ENCODE results near the gene SEMA3C. TPM values are rescaled to one million over a fixed set of nuclear protein-coding genes. Genes with fewer than 3 reads are reported as not detected.

Gene SEMA3C
- total RNA-seq, 2 experiments from 2014 or later: not detected

- H3K4me1 Mint-ChIP-seq (ENCODE audit: low read depth): no peaks in the 10 kb centered on the region
- TF ChIP-seq, protein P1, sequence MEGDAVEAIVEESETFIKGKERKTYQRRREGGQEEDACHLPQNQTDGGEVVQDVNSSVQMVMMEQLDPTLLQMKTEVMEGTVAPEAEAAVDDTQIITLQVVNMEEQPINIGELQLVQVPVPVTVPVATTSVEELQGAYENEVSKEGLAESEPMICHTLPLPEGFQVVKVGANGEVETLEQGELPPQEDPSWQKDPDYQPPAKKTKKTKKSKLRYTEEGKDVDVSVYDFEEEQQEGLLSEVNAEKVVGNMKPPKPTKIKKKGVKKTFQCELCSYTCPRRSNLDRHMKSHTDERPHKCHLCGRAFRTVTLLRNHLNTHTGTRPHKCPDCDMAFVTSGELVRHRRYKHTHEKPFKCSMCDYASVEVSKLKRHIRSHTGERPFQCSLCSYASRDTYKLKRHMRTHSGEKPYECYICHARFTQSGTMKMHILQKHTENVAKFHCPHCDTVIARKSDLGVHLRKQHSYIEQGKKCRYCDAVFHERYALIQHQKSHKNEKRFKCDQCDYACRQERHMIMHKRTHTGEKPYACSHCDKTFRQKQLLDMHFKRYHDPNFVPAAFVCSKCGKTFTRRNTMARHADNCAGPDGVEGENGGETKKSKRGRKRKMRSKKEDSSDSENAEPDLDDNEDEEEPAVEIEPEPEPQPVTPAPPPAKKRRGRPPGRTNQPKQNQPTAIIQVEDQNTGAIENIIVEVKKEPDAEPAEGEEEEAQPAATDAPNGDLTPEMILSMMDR (IDR thresholded peaks at IDR 0.05): no peak
- no peaks in the 10 kb centered on the region for H3K27me3 Mint-ChIP-seq
- ATAC-seq (no peak), DNase-seq (no peak)
- H3K36me3 Mint-ChIP-seq (ENCODE audit: low read depth): no peaks in the 10 kb centered on the region
- ChIA-PET POLR2A (no interaction called here), CTCF (no interaction called here)
- intact Hi-C loops (cut with micrococcal nuclease): no loop called here
- no peaks in the 10 kb centered on the region for H3K9me3 Mint-ChIP-seq
- no peak overlapping the region for H3K4me3 Mint-ChIP-seq
- no peak overlapping the region for H3K27ac Mint-ChIP-seq
These were observed 152.1 kb downstream of the SEMA3C start for GRCh38 chr7:80766724-80767123.

GRCh38 chr7:80764132-80764531 is 154.7 kb downstream of the SEMA3C start:
- Mint-ChIP-seq H3K27ac (no peak overlapping the region), H3K4me1 (ENCODE audit: low read depth) (no peaks in the 10 kb centered on the region), H3K4me3 (no peak overlapping the region), H3K27me3 (no peaks in the 10 kb centered on the region), H3K36me3 (ENCODE audit: low read depth) (no peaks in the 10 kb centered on the region), H3K9me3 (no peaks in the 10 kb centered on the region)
- TF ChIP-seq, protein P1 (IDR thresholded peaks at IDR 0.05): no peak
- POLR2A ChIA-PET: no interaction called here
- intact Hi-C loops (cut with micrococcal nuclease): no loop called here
- ATAC-seq (no peak), DNase-seq (no peak)
- CTCF ChIA-PET: no interaction called here

GRCh38 chr7:80763704-80764103 is 155.1 kb downstream of the SEMA3C start:
- ChIA-PET POLR2A (no interaction called here), CTCF (no interaction called here)
- H3K9me3 Mint-ChIP-seq: no peaks in the 10 kb centered on the region
- H3K4me1 Mint-ChIP-seq (ENCODE audit: low read depth): no peaks in the 10 kb centered on the region
- no peak overlapping the region for H3K4me3 Mint-ChIP-seq
- no peak overlapping the region for H3K27ac Mint-ChIP-seq
- H3K36me3 Mint-ChIP-seq (ENCODE audit: low read depth): no peaks in the 10 kb centered on the region
- TF ChIP-seq, protein P1 (IDR thresholded peaks at IDR 0.05): no peak
- ATAC-seq: no peak
- intact Hi-C loops (cut with micrococcal nuclease): no loop called here
- DNase-seq: no peak
- H3K27me3 Mint-ChIP-seq: no peaks in the 10 kb centered on the region

- Mint-ChIP-seq H3K27me3 (no peaks in the 10 kb centered on the region), H3K27ac (no peak overlapping the region), H3K9me3 (no peaks in the 10 kb centered on the region), H3K4me3 (no peak overlapping the region), H3K36me3 (ENCODE audit: low read depth) (no peaks in the 10 kb centered on the region), H3K4me1 (ENCODE audit: low read depth) (no peaks in the 10 kb centered on the region)
- ChIA-PET POLR2A (no interaction called here), CTCF (no interaction called here)
- no peak for DNase-seq
- no peak for ATAC-seq
- TF ChIP-seq, protein P1 (IDR thresholded peaks at IDR 0.05): no peak
- intact Hi-C loops (cut with micrococcal nuclease): no loop called here
These were observed 155.6 kb downstream of the SEMA3C start for GRCh38 chr7:80763289-80763688.

GRCh38 chr7:80760292-80760691 is 158.6 kb downstream of the SEMA3C start:
- ChIA-PET CTCF (no interaction called here), POLR2A (no interaction called here)
- ATAC-seq (no peak), DNase-seq (no peak)
- TF ChIP-seq, protein P1 (IDR thresholded peaks at IDR 0.05): no peak
- Mint-ChIP-seq H3K27ac (no peak overlapping the region), H3K4me3 (no peak overlapping the region), H3K36me3 (ENCODE audit: low read depth) (no peaks in the 10 kb centered on the region), H3K9me3 (no peaks in the 10 kb centered on the region), H3K27me3 (no peaks in the 10 kb centered on the region), H3K4me1 (ENCODE audit: low read depth) (no peaks in the 10 kb centered on the region)
- intact Hi-C loops (cut with micrococcal nuclease): no loop called here
